SKM-1 (cell line): ENCODE data around the gene SYNPO.

Source experiments
- DNase-seq: peaks from one replicate; lab custom pipeline; 2025; ENCODE audit not compliant: unreplicated experiment; lab: John Stamatoyannopoulos, UW

Gene SYNPO

GRCh38 chr5:150640311-150641005, at the start of gene SYNPO:
SYNPO (plus strand) TSS chr5:150640660; CDS start chr5:150648276, 7,616 bp downstream.
- DNase-seq: peak; percentile 54

DNA sequence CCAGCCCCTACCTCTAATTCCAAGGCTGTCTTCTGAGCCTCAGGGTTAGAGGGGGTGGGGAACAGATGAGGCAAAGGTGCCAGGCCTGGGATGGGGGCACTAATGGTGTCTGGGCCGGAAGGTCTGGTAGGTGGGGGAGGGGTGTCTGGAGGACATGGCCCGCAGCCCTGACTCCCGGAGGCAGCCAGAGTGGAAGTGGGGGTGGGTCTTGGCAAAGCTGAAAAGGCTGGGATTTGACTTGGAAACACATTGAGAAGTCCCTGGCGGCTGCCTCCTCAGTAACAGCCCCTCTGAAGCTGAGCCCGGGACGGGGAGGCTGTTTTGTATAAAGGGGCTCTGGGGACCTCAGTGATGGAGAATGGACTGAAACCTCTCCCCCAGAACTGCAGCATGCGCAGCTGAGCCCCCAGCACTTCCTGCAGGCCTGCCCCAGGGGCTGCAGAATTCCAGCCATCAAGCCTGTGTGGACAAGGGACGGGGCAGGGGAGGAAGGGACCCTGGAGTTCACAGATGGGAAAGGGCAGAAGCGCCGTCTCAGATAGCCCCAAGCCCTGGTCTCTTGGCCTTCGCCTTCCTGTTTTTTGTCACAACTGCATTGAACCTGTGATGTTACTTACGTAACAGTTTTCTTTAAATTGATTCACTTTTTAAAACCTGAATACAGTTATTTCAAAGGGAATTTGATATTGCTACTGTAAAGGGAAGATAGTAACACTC, 49.3 kb upstream of the SYNPO start:
- no peak for DNase-seq

GRCh38 chr5:150593593-150593992, 46.9 kb upstream of the SYNPO start:
- no peak for DNase-seq

GRCh38 chr5:150593996-150594395, 46.5 kb upstream of the SYNPO start:
- no peak for DNase-seq

GRCh38 chr5:150595466-150596031, 44.9 kb upstream of the SYNPO start:
- no peak for DNase-seq

GRCh38 chr5:150596313-150596712, 44.1 kb upstream of the SYNPO start:
- no peak for DNase-seq

- no peak for DNase-seq
Observed at GRCh38 chr5:150596826-150597225, 43.6 kb upstream of the SYNPO start.

DNA sequence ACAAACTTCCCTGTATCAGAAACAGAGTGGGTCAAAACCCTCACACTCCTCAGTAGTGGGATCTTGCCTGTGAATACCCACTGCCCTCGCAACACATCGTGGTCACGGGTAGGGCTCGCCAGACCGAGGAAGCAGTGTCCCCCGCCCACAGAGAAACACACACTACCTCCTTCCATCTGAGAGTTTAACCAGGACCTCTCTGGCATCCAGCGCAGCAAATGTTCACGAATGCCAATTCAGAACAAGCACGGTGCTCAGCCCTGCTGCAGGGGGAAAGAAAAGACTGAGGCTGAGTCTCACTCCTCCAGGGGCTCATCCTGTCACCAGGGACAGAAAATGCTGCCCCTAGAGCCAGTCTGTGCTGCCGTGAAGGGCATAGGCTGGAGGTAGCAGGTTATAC, 42.5 kb upstream of the SYNPO start:
- DNase-seq: no peak

DNA sequence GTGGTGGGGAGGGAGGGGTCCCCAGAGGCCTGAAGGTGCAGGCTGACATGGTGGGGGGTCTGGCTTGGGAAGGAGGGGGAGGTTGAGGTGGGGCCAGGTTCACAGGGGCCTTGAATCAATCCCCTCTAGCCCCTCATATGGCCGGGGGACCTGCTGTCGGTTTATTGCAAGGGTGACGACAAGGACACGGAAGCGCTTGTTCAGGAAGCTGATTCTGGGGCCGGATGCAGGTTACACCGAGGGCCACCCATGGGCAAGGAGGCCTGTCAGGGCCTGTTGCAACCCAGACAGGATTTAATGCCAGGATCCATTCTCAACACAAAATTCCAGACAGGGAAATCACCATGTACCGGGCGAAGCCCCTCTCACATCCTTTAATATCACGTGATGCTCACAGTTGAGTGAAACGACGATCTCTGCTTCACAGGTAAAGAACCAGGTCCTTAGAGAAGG, 41.6 kb upstream of the SYNPO start:
- DNase-seq: no peak

DNA sequence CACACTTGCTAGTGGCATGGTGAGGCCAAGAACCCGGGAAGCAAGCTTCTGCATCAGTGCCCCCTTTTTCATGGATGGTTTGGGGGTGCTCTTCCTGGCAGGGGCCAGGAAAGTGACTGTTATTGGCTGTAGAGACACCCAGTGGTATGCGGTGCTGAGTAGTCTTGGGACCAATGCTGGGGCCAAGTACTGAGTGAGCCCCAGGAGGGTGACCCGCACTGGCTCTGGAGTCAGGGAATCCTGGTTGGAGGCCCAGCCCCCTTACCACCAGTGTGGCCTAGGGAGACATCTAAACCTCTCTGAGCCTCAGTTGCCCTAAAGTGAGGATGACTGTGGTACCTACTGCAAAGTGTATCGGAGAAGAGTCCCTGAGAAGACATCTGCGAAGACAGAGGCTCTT, 41.2 kb upstream of the SYNPO start:
- no peak for DNase-seq

DNA sequence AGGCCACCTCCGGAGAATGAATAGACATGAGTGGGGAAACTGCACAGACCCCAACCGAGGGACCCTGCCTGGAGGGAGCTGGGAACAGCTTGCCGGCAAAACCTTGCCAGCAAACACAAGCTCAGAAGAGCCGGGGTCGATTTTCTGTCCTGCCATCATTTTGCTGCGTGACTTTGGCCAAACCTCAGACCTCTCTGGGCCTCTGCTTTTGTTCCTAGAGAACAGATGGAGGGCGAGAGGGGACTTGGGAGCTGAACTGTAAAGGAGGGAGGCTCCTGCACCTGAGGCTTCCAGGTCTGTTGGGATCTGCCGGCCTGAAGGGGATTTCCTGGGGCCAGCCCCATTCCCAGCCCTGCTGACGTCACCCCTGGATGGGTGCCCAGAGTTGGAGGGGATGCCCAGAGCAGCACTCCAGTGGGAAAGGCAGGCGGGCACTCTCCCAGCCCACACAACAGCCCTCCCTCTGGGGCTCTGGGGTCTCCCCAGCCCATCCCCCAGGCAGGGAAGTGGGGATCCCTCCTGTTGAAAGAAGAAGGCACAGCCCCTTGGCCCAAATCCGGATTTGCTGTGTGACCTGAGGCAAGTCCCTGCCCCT, 40.4 kb upstream of the SYNPO start:
- DNase-seq: no peak

DNA sequence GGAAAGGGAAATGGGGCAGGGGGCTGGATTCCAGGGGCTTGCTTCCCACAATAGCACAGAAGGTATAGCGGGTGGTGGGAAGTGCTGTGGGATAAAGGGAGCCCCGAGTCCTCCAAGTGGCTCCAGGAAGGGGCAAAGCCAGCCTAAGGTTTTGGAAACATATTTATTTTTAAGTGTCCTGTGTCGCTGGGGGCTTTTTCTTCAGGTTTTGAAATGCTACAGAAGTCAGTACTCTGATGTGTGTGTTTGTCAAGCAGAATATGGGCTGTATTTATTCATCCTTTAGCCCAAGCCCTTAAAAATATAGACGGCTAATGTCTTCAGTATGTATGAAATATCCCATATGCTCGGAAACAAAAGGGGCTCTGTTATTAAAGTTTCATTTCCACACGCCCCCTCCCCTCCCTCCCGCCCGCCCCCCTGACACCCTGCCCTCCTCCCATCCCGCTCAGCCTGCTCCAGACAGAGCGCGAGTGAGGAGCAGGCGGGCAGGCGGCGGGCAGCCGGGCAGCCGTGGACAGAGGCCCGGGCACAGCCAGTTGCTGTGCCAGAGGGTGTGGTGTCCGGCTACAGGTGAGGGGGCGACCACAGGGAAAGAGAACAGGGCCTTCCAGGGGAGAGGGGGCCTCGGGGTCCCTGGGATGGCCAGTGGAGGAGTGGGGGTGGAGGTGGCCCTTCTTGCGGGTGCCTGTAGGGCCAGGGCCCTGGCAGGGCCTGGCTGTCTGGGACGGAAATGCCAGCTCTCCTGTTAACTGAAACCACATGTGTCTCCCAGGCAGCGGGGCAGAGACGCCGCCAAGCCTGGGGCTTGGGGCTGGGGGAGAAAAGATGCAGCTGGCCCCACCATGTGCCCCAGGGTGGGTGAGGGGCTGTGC, 39.6 kb upstream of the SYNPO start:
- no peak for DNase-seq

DNA sequence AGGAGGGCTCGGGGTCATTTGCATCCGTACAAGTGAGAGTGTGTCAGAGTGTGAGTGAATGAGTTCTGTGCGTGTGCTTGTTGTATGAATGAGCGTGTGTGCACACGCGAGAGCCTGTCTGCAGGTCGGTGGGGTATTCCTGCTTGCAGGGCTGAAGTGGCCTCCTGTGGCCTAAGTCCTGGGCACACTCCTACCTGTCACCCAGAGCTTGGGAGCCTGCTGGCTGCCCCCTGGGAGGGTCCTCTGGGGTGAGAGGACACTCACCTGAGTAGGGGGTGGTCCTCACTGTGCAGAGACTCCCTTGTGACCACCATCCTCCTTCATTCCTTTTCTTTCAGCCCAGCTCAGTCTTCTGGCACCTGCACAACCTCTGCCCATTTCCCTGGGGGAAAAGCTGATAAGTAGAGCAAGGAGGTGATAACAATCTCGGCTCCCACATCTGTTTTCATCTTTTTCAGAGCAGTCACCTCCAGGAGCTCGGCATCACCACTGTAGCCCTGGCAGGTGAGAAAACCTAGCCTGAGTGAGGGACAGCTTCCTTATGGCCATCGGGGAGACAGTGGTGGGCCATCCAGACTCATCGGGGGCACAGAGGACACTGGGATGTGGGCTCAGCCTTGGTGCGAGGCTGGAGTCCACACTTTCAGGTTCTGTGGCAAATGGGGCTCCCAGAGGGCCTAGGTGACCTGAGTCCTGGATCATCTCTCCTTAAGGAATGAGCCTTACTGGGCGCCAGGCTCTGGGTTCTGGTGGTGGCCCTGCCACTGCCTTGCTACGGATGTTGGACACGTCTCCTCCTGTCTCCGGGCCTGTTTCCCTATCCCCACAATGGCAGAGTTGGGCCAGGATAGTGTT, 38.7 kb upstream of the SYNPO start:
- no peak for DNase-seq

- DNase-seq: no peak
Observed at GRCh38 chr5:150603052-150603451, 37.4 kb upstream of the SYNPO start.

- no peak for DNase-seq
Observed at GRCh38 chr5:150603491-150603890, 37.0 kb upstream of the SYNPO start.

DNA sequence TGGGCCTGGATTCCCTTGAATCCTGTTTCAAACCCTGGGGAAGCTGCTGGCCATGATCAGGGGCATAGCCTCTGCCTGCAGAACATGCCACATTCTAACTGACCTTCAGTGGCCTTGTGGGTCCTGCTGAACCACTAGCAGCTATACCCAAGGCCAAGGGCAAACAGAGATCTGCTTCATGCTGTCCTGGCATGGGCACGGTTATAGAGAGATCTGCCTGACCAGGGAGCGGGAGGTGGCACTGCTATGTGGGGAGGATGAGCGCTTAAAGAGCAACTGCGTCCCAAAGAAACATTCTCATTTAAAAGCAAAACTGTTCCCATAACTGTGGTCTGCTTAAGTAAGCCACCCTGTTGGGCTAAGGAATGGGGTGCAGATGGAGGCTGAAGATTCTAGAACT, 36.5 kb upstream of the SYNPO start:
- no peak for DNase-seq

DNA sequence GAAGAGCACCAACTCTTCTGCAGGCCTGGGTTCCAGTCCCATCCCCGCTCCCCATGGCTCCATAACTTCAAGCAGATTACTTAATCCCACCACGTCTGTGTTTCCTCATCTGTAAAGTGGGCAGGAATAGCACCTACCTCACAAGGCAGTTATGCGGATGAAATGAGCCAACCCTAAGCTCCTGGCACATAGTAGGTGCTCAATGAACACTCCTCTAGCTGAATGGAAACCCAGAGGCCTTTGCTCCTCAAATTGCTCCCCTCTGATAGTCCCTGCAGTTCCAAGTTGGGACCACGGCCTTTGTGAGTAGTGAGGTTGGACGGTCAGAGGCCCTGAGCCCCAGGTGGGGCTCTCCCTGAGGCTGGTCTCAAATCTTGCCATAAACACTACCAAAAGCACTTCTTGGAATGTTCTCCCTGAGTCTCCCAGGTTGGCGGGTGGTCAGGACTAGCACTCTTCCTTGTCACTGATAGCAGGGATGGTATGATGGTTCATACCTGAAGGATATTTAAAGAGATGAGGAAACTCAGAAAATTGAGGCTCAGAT, 35.5 kb upstream of the SYNPO start:
- DNase-seq: no peak

GRCh38 chr5:150605546-150605945, 34.9 kb upstream of the SYNPO start:
- no peak for DNase-seq

- DNase-seq: no peak
Observed at GRCh38 chr5:150606476-150606875, 34.0 kb upstream of the SYNPO start.

GRCh38 chr5:150607105-150607504, 33.4 kb upstream of the SYNPO start:
- DNase-seq: no peak
